GM12878 (cell line): ENCODE measurements around the gene SUFU. TPM values are rescaled to one million over a fixed set of nuclear protein-coding genes. Genes with fewer than 3 reads are reported as not detected.

ENCODE experiments used
- ATAC-seq: fragments of 200-7000 bp; cut with Tn5 transposase; 3 replicates; pipeline ENCODE4 v1.9.1; 2020; ENCODE audit warnings: mild to moderate bottlenecking, moderate library complexity
- BruUV-seq: library from RNA; stranded (reverse); fragments of 400-500 nt; replicated peaks from 2 replicates; lab custom pipeline; 2021; lab: Mats Ljungman, UMichigan
- CTCF ChIA-PET: fragments of 300-600 bp; sonication (Branson Sonifier 250); formaldehyde crosslinking; extraction: SDS; loops from one replicate; lab custom pipeline; 2021; ENCODE audit warnings: inconsistent platforms; lab: Yijun Ruan, JAX
- POLR2A ChIA-PET: fragments of 350-600 bp; formaldehyde crosslinking; extraction: SDS; loops from one replicate; lab custom pipeline; 2021; ENCODE audit warnings: inconsistent platforms; lab: Charles Lee
- RAD21 ChIA-PET: fragments of 300-600 bp; sonication (Branson Sonifier 250); formaldehyde crosslinking; loops from one replicate; lab custom pipeline; 2023; ENCODE audit warnings: antibody characterized with exemption; ENCODE audit not compliant: unreplicated experiment; lab: Charles Lee
- SMC1A ChIA-PET: fragments of 300-600 bp; sonication (Branson Sonifier 250); formaldehyde crosslinking; loops from one replicate; lab custom pipeline; 2023; ENCODE audit not compliant: unreplicated experiment, uncharacterized antibody; lab: Charles Lee
- DNase-seq: peaks from one replicate; pipeline ENCODE4 v3.0.0-alpha.2; 2011; ENCODE audit warnings: low read depth, low spot score
- FAIRE-seq: peaks from 3 replicates; lab custom pipeline; 2011; peaks lifted over from hg19 to GRCh38; lab: Jason Lieb, UNC
- H2AFZ ChIP-seq: 2 replicates; pipeline ENCODE4 v1.6.0; 2011; ENCODE audit warnings: low read depth, low read length, control low read depth; ENCODE audit not compliant: control insufficient read depth
- H3K27ac ChIP-seq: 2 replicates; pipeline ENCODE4 v1.5.1; 2011; ENCODE audit warnings: control low read depth; ENCODE audit not compliant: control insufficient read depth, insufficient read depth
- H3K27me3 ChIP-seq, 2 experiments: replicated peaks in 1 of 2; 2 replicates each; pipeline versions ENCODE4 v1.6.0 to v1.6.1; 2011; ENCODE audit warnings: low read length in 1 of 2; ENCODE audit not compliant: control insufficient read depth in 2 of 2, insufficient read depth in 2 of 2
- H3K36me3 ChIP-seq, 2 experiments: 2 replicates each; pipeline ENCODE4 v1.5.1; 2011; ENCODE audit warnings: low read length in 1 of 2; ENCODE audit not compliant: control insufficient read depth in 2 of 2, insufficient read depth in 2 of 2
- H3K4me1 ChIP-seq: 2 replicates; pipeline ENCODE4 v1.6.1; 2011; ENCODE audit warnings: mild to moderate bottlenecking, low read length, moderate library complexity, mixed read lengths; ENCODE audit not compliant: control insufficient read depth, insufficient read depth
- H3K4me2 ChIP-seq: 2 replicates; pipeline ENCODE4 v1.6.0; 2011; ENCODE audit warnings: control low read depth; ENCODE audit not compliant: control insufficient read depth, insufficient read depth
- H3K4me3 ChIP-seq: fragments of 200-600 bp; sonication (generic); 2 replicates; pipeline ENCODE4 v1.5.1; 2016
- H3K79me2 ChIP-seq: 2 replicates; pipeline ENCODE4 v1.6.0; 2011; ENCODE audit warnings: low read length; ENCODE audit not compliant: control insufficient read depth, insufficient read depth
- H3K9ac ChIP-seq: 2 replicates; pipeline ENCODE4 v1.8.0; 2011; ENCODE audit warnings: low read length, control low read depth, mixed read lengths; ENCODE audit not compliant: control insufficient read depth, insufficient read depth
- H3K9me3 ChIP-seq: replicated peaks from 3 replicates; pipeline ENCODE4 v1.5.1; 2011; ENCODE audit warnings: mild to moderate bottlenecking, low read length; ENCODE audit not compliant: control insufficient read depth, insufficient read depth
- H4K20me1 ChIP-seq: 2 replicates; pipeline ENCODE4 v1.6.0; 2011; ENCODE audit not compliant: control insufficient read depth, insufficient read depth
- HDGF ChIP-seq: fragments of 450-650 bp; IDR thresholded peaks from 2 replicates; pipeline ENCODE4 v1.6.1; 2016; ENCODE audit warnings: antibody characterized with exemption
- JUND ChIP-seq: IDR thresholded peaks from 2 replicates; pipeline ENCODE4 v1.6.1; 2012; ENCODE audit warnings: low read depth, mild to moderate bottlenecking, low read length, improper control_type of control experiment, moderate library complexity
- KLF5 ChIP-seq: fragments of 450-650 bp; IDR thresholded peaks from 2 replicates; pipeline ENCODE4 v1.6.1; 2014; ENCODE audit warnings: mild to moderate bottlenecking; ENCODE audit not compliant: partially characterized antibody
- MEF2B ChIP-seq: fragments of 450-650 bp; IDR thresholded peaks from 2 replicates; pipeline ENCODE4 v1.6.1; 2018; ENCODE audit warnings: mild to moderate bottlenecking, moderate library complexity; ENCODE audit not compliant: partially characterized antibody, poor library complexity, severe bottlenecking
- RB1 ChIP-seq: fragments of 450-650 bp; formaldehyde crosslinking; IDR thresholded peaks from 2 replicates; pipeline ENCODE4 v1.6.1; 2017; ENCODE audit warnings: mild to moderate bottlenecking, borderline replicate concordance
- SRF ChIP-seq, 2 experiments: IDR thresholded peaks; 2 replicates each; pipeline ENCODE4 v1.6.1; 2011; ENCODE audit warnings: low read depth in 2 of 2, low read length in 2 of 2, mild to moderate bottlenecking in 1 of 2, moderate library complexity in 1 of 2
- TCF12 ChIP-seq: IDR thresholded peaks from 2 replicates; pipeline ENCODE4 v1.6.1; 2011; ENCODE audit warnings: low read depth, mild to moderate bottlenecking, low read length
- ZSCAN29 ChIP-seq: fragments of 450-650 bp; IDR thresholded peaks from 2 replicates; pipeline ENCODE4 v1.6.1; 2017; ENCODE audit warnings: mild to moderate bottlenecking, moderate library complexity
- ZZZ3 ChIP-seq: IDR thresholded peaks from 2 replicates; pipeline ENCODE4 v1.6.1; 2011; ENCODE audit warnings: low read depth; ENCODE audit not compliant: control insufficient read depth, insufficient read length
- WGBS: methylation state at CpG from one replicate; pipeline ENCODE4 v1.1.6; 2016; ENCODE audit warnings: low lambda C conversion rate; ENCODE audit not compliant: insufficient replicate concordance, insufficient coverage; ENCODE audit errors: missing lambda C conversion rate; 5-methylcytosine and 5-hydroxymethylcytosine counted together
- in situ Hi-C: fragments of 300-500 bp; cut with MboI; formaldehyde crosslinking; loops from 9 replicates; pipeline ENCODE4 v1.14.3; 2018; ENCODE audit warnings: mixed read lengths
- intact Hi-C: fragments of 100-400 bp; cut with micrococcal nuclease; formaldehyde crosslinking; loops from one replicate; pipeline ENCODE4 v1.14.2; 2022; ENCODE audit not compliant: unreplicated experiment
- polyA plus RNA-seq, 11 experiments: library from polyadenylated mRNA; depleted of rRNA in 4 of 11; unstranded in 6 of 11; stranded (reverse) in 5 of 11; fragments of >200 nt; fragmentation: Nextera tagmentation in 4 of 11; fragmentation: Illumina TruSeq in 1 of 11; extraction: Ambion mirVana in 4 of 11; extraction: Trizol in 1 of 11; gene quantifications; 1 replicate in 1 of 11; 2 replicates in 10 of 11; pipeline versions ENCODE4 v1.2.1 to v1.2.3, GENCODE V29; 2011 to 2016; ENCODE audit warnings: inconsistent platforms in 2 of 11, missing spikeins in 2 of 11, low read depth in 1 of 11
- total RNA-seq, 4 experiments: library from RNA; depleted of rRNA in 3 of 4; stranded (reverse); fragments of >200 nt in 3 of 4; fragmentation: Illumina TruSeq in 1 of 4; extraction: Trizol in 1 of 4; gene quantifications; 2 replicates each; pipeline versions ENCODE4 v1.2.1 to v1.2.3, GENCODE V29; 2013 to 2021
- TF ChIP-seq, protein P1 (sequence below): fragments of 450-650 bp; IDR thresholded peaks from 2 replicates; pipeline ENCODE4 v1.6.1; 2017; ENCODE audit warnings: mild to moderate bottlenecking, moderate library complexity

The SUFU gene
- total and polyA plus RNA-seq, 10 of the 15 experiments (the other 5 are each of a cell fraction or from before 2014, with no cell fraction given), result 0.68 to 7.7 (median 2.4) TPM

DNA sequence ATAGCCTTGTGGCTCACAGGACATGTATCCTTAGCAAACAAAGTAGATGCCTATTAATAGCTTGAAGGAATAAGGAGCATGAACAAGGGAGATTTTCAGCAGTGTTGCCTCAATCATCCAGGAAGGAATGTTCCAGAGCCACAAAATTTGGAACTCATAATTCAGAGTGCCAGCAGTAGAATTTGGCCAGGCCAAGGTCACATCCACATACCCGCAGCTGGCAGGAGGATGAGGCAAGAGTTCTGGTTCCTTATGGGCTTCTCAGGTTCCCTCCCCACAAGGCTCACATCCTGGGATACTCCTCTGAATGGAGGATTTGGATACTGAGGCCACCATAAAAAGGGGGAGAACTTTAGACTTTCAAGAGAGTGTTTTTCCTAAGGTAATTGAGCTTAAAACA lies 45.8 kb downstream of the SUFU start:
- ChIA-PET CTCF (interaction anchor here (0.6 kb wide), 1 partner anchor 33 kb away, joined by 3 read pairs; no protein-coding TSS in a partner anchor), RAD21 (no interaction called here), POLR2A (interaction anchor here (0.6 kb wide), 1 partner anchor 36 kb away, joined by 3 read pairs; no protein-coding TSS in a partner anchor), SMC1A (interaction anchor here (0.5 kb wide), 1 partner anchor 437 kb away, joined by 3 read pairs; no protein-coding TSS in a partner anchor)
- no peak for ATAC-seq
- Histone ChIP-seq H3K4me2 (no peak overlapping the region), H3K27ac (no peak overlapping the region), H3K4me3 (no peak overlapping the region), H3K79me2 (no peaks in the 10 kb centered on the region), H3K4me1 (no peaks in the 10 kb centered on the region; the same call in 1 of the 2 replicates), H2AFZ (no peak overlapping the region), H3K36me3 (peaks cover 0 to 2% of the 10 kb centered on the region in 2 experiments; a peak in 2 of 4 replicates), H3K9me3 (no peaks in the 10 kb centered on the region), H3K27me3 (no peaks in the 10 kb centered on the region), H3K9ac (no peak overlapping the region), H4K20me1 (no peaks in the 10 kb centered on the region)
- in situ Hi-C loops (no loop called here), intact Hi-C loops (no loop called here)
- BruUV-seq, result no TSS peak
- FAIRE-seq, result no peak
- WGBS, result 94% methylated on average over 1 of the region's 1 CpG
- TF ChIP-seq TCF12, result no peak
- no peak for TF ChIP-seq SRF (IDR thresholded peaks at IDR 0.05; ENCODE audit: low read depth in 2 of 2, low read length in 2 of 2)
- TF ChIP-seq RB1, result no peak
- TF ChIP-seq MEF2B, result no peak
- no peak for TF ChIP-seq ZSCAN29
- TF ChIP-seq KLF5, result no peak
- no peak for TF ChIP-seq HDGF
- TF ChIP-seq, protein P1, sequence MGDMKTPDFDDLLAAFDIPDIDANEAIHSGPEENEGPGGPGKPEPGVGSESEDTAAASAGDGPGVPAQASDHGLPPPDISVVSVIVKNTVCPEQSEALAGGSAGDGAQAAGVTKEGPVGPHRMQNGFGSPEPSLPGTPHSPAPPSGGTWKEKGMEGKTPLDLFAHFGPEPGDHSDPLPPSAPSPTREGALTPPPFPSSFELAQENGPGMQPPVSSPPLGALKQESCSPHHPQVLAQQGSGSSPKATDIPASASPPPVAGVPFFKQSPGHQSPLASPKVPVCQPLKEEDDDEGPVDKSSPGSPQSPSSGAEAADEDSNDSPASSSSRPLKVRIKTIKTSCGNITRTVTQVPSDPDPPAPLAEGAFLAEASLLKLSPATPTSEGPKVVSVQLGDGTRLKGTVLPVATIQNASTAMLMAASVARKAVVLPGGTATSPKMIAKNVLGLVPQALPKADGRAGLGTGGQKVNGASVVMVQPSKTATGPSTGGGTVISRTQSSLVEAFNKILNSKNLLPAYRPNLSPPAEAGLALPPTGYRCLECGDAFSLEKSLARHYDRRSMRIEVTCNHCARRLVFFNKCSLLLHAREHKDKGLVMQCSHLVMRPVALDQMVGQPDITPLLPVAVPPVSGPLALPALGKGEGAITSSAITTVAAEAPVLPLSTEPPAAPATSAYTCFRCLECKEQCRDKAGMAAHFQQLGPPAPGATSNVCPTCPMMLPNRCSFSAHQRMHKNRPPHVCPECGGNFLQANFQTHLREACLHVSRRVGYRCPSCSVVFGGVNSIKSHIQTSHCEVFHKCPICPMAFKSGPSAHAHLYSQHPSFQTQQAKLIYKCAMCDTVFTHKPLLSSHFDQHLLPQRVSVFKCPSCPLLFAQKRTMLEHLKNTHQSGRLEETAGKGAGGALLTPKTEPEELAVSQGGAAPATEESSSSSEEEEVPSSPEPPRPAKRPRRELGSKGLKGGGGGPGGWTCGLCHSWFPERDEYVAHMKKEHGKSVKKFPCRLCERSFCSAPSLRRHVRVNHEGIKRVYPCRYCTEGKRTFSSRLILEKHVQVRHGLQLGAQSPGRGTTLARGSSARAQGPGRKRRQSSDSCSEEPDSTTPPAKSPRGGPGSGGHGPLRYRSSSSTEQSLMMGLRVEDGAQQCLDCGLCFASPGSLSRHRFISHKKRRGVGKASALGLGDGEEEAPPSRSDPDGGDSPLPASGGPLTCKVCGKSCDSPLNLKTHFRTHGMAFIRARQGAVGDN, result no peak
- no peak for TF ChIP-seq ZZZ3
- no peak for TF ChIP-seq JUND
- no peak for DNase-seq
